ENCODE data around the gene CBX4. TPM values are rescaled to one million over a fixed set of nuclear protein-coding genes. Genes with fewer than 3 reads are reported as not detected.

Gene CBX4
- total and polyA plus RNA-seq, 2 of the 13 experiments (the other 11 are each of a cell fraction or from before 2014, with no cell fraction given) = 25.8 to 50.8 TPM

- TF ChIP-seq, protein P1, sequence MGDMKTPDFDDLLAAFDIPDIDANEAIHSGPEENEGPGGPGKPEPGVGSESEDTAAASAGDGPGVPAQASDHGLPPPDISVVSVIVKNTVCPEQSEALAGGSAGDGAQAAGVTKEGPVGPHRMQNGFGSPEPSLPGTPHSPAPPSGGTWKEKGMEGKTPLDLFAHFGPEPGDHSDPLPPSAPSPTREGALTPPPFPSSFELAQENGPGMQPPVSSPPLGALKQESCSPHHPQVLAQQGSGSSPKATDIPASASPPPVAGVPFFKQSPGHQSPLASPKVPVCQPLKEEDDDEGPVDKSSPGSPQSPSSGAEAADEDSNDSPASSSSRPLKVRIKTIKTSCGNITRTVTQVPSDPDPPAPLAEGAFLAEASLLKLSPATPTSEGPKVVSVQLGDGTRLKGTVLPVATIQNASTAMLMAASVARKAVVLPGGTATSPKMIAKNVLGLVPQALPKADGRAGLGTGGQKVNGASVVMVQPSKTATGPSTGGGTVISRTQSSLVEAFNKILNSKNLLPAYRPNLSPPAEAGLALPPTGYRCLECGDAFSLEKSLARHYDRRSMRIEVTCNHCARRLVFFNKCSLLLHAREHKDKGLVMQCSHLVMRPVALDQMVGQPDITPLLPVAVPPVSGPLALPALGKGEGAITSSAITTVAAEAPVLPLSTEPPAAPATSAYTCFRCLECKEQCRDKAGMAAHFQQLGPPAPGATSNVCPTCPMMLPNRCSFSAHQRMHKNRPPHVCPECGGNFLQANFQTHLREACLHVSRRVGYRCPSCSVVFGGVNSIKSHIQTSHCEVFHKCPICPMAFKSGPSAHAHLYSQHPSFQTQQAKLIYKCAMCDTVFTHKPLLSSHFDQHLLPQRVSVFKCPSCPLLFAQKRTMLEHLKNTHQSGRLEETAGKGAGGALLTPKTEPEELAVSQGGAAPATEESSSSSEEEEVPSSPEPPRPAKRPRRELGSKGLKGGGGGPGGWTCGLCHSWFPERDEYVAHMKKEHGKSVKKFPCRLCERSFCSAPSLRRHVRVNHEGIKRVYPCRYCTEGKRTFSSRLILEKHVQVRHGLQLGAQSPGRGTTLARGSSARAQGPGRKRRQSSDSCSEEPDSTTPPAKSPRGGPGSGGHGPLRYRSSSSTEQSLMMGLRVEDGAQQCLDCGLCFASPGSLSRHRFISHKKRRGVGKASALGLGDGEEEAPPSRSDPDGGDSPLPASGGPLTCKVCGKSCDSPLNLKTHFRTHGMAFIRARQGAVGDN (CRISPR knock-in tag; IDR thresholded peaks at IDR 0.05) = peak; percentile 68
- 0 out of 2 replicates have a peak, but pooled peaks have one; percentile 38 for TF ChIP-seq ZSCAN25 (CRISPR knock-in tag; IDR thresholded peaks at IDR 0.05)
- no peak for TF ChIP-seq ZNF121 (CRISPR knock-in tag; IDR thresholded peaks at IDR 0.05)
- no peak for TF ChIP-seq BHLHE40 (IDR thresholded peaks at IDR 0.05; ENCODE audit: low read length)
- TF ChIP-seq ZFP90 (CRISPR knock-in tag; IDR thresholded peaks at IDR 0.05; ENCODE audit: borderline replicate concordance) = peak; percentile 80
- TF ChIP-seq ZNF816 (CRISPR knock-in tag; IDR thresholded peaks at IDR 0.05; ENCODE audit: borderline replicate concordance) = 0 out of 2 replicates have a peak, but pooled peaks have one; percentile 32
- peak; percentile 31; the same call in 1 of the 2 replicates for TF ChIP-seq ZNF430 (CRISPR knock-in tag; IDR thresholded peaks at IDR 0.05)
- TF ChIP-seq POLR2AphosphoS2 (IDR thresholded peaks at IDR 0.05; ENCODE audit: low read depth, low read length) = no peak
- peak; percentile 46 for TF ChIP-seq UBTF (CRISPR knock-in tag; IDR thresholded peaks at IDR 0.05)
- TF ChIP-seq RNF2 (conservative IDR thresholded peaks at IDR 0.05; ENCODE audit: low read depth) = peak; percentile 97
- TF ChIP-seq, protein P2, sequence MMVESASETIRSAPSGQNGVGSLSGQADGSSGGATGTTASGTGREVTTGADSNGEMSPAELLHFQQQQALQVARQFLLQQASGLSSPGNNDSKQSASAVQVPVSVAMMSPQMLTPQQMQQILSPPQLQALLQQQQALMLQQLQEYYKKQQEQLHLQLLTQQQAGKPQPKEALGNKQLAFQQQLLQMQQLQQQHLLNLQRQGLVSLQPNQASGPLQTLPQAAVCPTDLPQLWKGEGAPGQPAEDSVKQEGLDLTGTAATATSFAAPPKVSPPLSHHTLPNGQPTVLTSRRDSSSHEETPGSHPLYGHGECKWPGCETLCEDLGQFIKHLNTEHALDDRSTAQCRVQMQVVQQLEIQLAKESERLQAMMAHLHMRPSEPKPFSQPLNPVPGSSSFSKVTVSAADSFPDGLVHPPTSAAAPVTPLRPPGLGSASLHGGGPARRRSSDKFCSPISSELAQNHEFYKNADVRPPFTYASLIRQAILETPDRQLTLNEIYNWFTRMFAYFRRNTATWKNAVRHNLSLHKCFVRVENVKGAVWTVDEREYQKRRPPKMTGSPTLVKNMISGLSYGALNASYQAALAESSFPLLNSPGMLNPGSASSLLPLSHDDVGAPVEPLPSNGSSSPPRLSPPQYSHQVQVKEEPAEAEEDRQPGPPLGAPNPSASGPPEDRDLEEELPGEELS (CRISPR knock-in tag; IDR thresholded peaks at IDR 0.05) = 0 out of 2 replicates have a peak, but pooled peaks have one; percentile 25
- TF ChIP-seq PHF20 (CRISPR knock-in tag; IDR thresholded peaks at IDR 0.05) = peak; percentile 34; the same call in 1 of the 2 replicates
- peak; percentile 50; the same call in 1 of the 2 replicates for TF ChIP-seq EEA1 (CRISPR knock-in tag; IDR thresholded peaks at IDR 0.05; ENCODE audit: borderline replicate concordance)
- TF ChIP-seq RFXAP (CRISPR knock-in tag; IDR thresholded peaks at IDR 0.05; ENCODE audit: borderline replicate concordance) = peak; percentile 68; the same call in 1 of the 2 replicates
- peak; percentile 83 for TF ChIP-seq KLF12 (CRISPR knock-in tag; IDR thresholded peaks at IDR 0.05; ENCODE audit: borderline replicate concordance)
- TF ChIP-seq ZBTB7B (CRISPR knock-in tag; IDR thresholded peaks at IDR 0.05) = peak; percentile 79
Measured at GRCh38 chr17:79812353-79813258, 26.6 kb downstream of the CBX4 start (continued).
